WTC11 (cell line): ENCODE measurements around the gene STRA6. TPM values are rescaled to one million over a fixed set of nuclear protein-coding genes. Genes with fewer than 3 reads are reported as not detected.

Source experiments
- ATAC-seq: fragments of 200-7000 bp; cut with Tn5 transposase; 2 replicates; pipeline ENCODE4 v1.10.0; 2021; ENCODE audit warnings: mild to moderate bottlenecking, moderate library complexity
- CTCF ChIA-PET: fragments of 300-600 bp; sonication (Branson Sonifier 250); formaldehyde crosslinking; loops from one replicate; lab custom pipeline; 2021; ENCODE audit warnings: antibody characterized with exemption; lab: Charles Lee
- POLR2A ChIA-PET: fragments of 350-600 bp; sonication (Branson Sonifier 250); formaldehyde crosslinking; loops from one replicate; lab custom pipeline; 2021; ENCODE audit warnings: antibody characterized with exemption; lab: Charles Lee
- DNase-seq: peaks from one replicate; pipeline ENCODE4 v3.0.0; 2021; ENCODE audit warnings: low spot score
- H3K27ac Mint-ChIP-seq: 2 replicates; pipeline ENCODE4 v1.8.0; 2021; ENCODE audit warnings: mixed read lengths
- H3K27me3 Mint-ChIP-seq: 2 replicates; pipeline ENCODE4 v1.8.0; 2021; ENCODE audit warnings: low read depth, mild to moderate bottlenecking, moderate library complexity, mixed read lengths
- H3K36me3 Mint-ChIP-seq: 2 replicates; pipeline ENCODE4 v1.8.0; 2021; ENCODE audit warnings: mixed read lengths
- H3K4me1 Mint-ChIP-seq: 2 replicates; pipeline ENCODE4 v1.8.0; 2022; ENCODE audit warnings: mixed read lengths
- H3K4me3 Mint-ChIP-seq: 2 replicates; pipeline ENCODE4 v1.8.0; 2021; ENCODE audit warnings: mild to moderate bottlenecking, moderate library complexity, mixed read lengths
- H3K9me3 Mint-ChIP-seq: 2 replicates; pipeline ENCODE4 v1.8.0; 2021; ENCODE audit warnings: mixed read lengths
- AR ChIP-seq: fragments of 250-450 bp; sonication (Bioruptor Pico); IDR thresholded peaks from 2 replicates; pipeline ENCODE4 v1.9.0; 2021; ENCODE audit warnings: mild to moderate bottlenecking
- ATF3 ChIP-seq: sonication (generic); formaldehyde crosslinking; conservative IDR thresholded peaks from 2 replicates; pipeline ENCODE4 v1.8.1; 2022; ENCODE audit warnings: mild to moderate bottlenecking, missing genetic modification reagents
- ATF6 ChIP-seq: sonication (generic); formaldehyde crosslinking; IDR thresholded peaks from 2 replicates; pipeline ENCODE4 v1.8.1; 2023; ENCODE audit warnings: mild to moderate bottlenecking, missing genetic modification reagents
- CREM ChIP-seq: sonication (generic); formaldehyde crosslinking; IDR thresholded peaks from 2 replicates; pipeline ENCODE4 v1.8.1; 2022; ENCODE audit warnings: mild to moderate bottlenecking, missing genetic modification reagents, moderate library complexity
- E2F1 ChIP-seq: sonication (generic); formaldehyde crosslinking; IDR thresholded peaks from 2 replicates; pipeline ENCODE4 v1.8.0; 2022; ENCODE audit warnings: mild to moderate bottlenecking, missing genetic modification reagents
- EMX1 ChIP-seq: fragments of 250-450 bp; sonication (Bioruptor Pico); IDR thresholded peaks from 2 replicates; pipeline ENCODE4 v1.8.0; 2021; ENCODE audit warnings: mild to moderate bottlenecking
- FOXJ3 ChIP-seq: sonication (generic); formaldehyde crosslinking; IDR thresholded peaks from 2 replicates; pipeline ENCODE4 v1.9.0; 2021; ENCODE audit warnings: missing genetic modification reagents, mild to moderate bottlenecking, borderline replicate concordance
- FOXK1 ChIP-seq: sonication (generic); formaldehyde crosslinking; IDR thresholded peaks from 2 replicates; pipeline ENCODE4 v1.8.0; 2022; ENCODE audit warnings: mild to moderate bottlenecking, moderate library complexity, missing genetic modification reagents
- MLX ChIP-seq: sonication (generic); formaldehyde crosslinking; IDR thresholded peaks from 2 replicates; pipeline ENCODE4 v1.8.1; 2023; ENCODE audit warnings: mild to moderate bottlenecking, missing genetic modification reagents, moderate library complexity
- NR2C2 ChIP-seq: sonication (generic); formaldehyde crosslinking; IDR thresholded peaks from 2 replicates; pipeline ENCODE4 v1.8.0; 2022; ENCODE audit warnings: mild to moderate bottlenecking, missing genetic modification reagents
- NR3C1 ChIP-seq: sonication (generic); formaldehyde crosslinking; conservative IDR thresholded peaks from 2 replicates; pipeline ENCODE4 v1.8.1; 2023; ENCODE audit warnings: low read depth, mild to moderate bottlenecking, missing genetic modification reagents
- OVOL2 ChIP-seq: fragments of 250-450 bp; sonication (Bioruptor Pico); IDR thresholded peaks from 2 replicates; pipeline ENCODE4 v1.9.0; 2021; ENCODE audit warnings: mild to moderate bottlenecking, borderline replicate concordance
- TCF7 ChIP-seq: sonication (generic); formaldehyde crosslinking; IDR thresholded peaks from 2 replicates; pipeline ENCODE4 v1.8.0; 2022; ENCODE audit warnings: mild to moderate bottlenecking, low read depth, missing genetic modification reagents, moderate library complexity
- ZNF121 ChIP-seq: sonication (generic); formaldehyde crosslinking; IDR thresholded peaks from 2 replicates; pipeline ENCODE4 v1.8.0; 2023; ENCODE audit warnings: missing genetic modification reagents
- ZNF138 ChIP-seq: sonication (generic); formaldehyde crosslinking; conservative IDR thresholded peaks from 2 replicates; pipeline ENCODE4 v1.8.1; 2022; ENCODE audit warnings: mild to moderate bottlenecking, moderate library complexity, missing genetic modification reagents
- ZNF219 ChIP-seq: sonication (generic); formaldehyde crosslinking; IDR thresholded peaks from 2 replicates; pipeline ENCODE4 v1.8.0; 2023; ENCODE audit warnings: missing genetic modification reagents, mild to moderate bottlenecking, borderline replicate concordance
- ZNF263 ChIP-seq: sonication (generic); formaldehyde crosslinking; IDR thresholded peaks from 2 replicates; pipeline ENCODE4 v1.8.1; 2022; ENCODE audit warnings: low read depth, mild to moderate bottlenecking, moderate library complexity, missing genetic modification reagents
- ZNF281 ChIP-seq: sonication (generic); formaldehyde crosslinking; IDR thresholded peaks from 2 replicates; pipeline ENCODE4 v1.8.0; 2023; ENCODE audit warnings: mild to moderate bottlenecking, missing genetic modification reagents
- ZNF423 ChIP-seq: fragments of 250-450 bp; sonication (Bioruptor Pico); IDR thresholded peaks from 2 replicates; pipeline ENCODE4 v2.1.2; 2022; ENCODE audit warnings: mild to moderate bottlenecking, moderate library complexity
- total RNA-seq: library from RNA; stranded (reverse); gene quantifications from 3 replicates; pipeline ENCODE4 v1.2.3, GENCODE V29; 2021

The STRA6 gene
- total RNA-seq, 1 experiment from 2014 or later, result 23.2 TPM

- ChIA-PET POLR2A (no interaction called here), CTCF (interaction anchor here (0.6 to 3.7 kb wide), 10 partner anchors 10 to 191 kb away, joined by 3 to 17 read pairs (median 4); partner anchors contain the start of gene STRA6)
- no peaks in the 10 kb centered on the region for H3K9me3 Mint-ChIP-seq
- no peak overlapping the region for H3K4me3 Mint-ChIP-seq
- peaks cover 77% of the 10 kb centered on the region for H3K27me3 Mint-ChIP-seq
- TF ChIP-seq CREM (CRISPR knock-in tag) (no peak), FOXK1 (CRISPR knock-in tag) (no peak), ZNF138 (CRISPR knock-in tag) (no peak), FOXJ3 (CRISPR knock-in tag) (no peak), NR2C2 (CRISPR knock-in tag) (no peak), ATF6 (no peak), ZNF121 (CRISPR knock-in tag) (no peak), EMX1 (no peak), AR (CRISPR knock-in tag) (no peak), OVOL2 (CRISPR knock-in tag) (no peak), ZNF263 (no peak), ZNF219 (CRISPR knock-in tag) (no peak), TCF7 (CRISPR knock-in tag) (no peak), ZNF423 (CRISPR knock-in tag) (no peak), E2F1 (CRISPR knock-in tag) (no peak), ZNF281 (no peak), MLX (CRISPR knock-in tag) (no peak), ATF3 (CRISPR knock-in tag) (no peak), NR3C1 (CRISPR knock-in tag) (no peak)
- no peak for DNase-seq
- peaks cover 37% of the 10 kb centered on the region for H3K4me1 Mint-ChIP-seq
- H3K36me3 Mint-ChIP-seq, result no peaks in the 10 kb centered on the region
- no peak overlapping the region for H3K27ac Mint-ChIP-seq
- no peak for ATAC-seq
These were observed 25.6 kb upstream of the STRA6 start for GRCh38 chr15:74227968-74228722.
